EH (cell line): ENCODE measurements around the gene KCTD19.

Experiments
- DNase-seq: peaks from one replicate; pipeline ENCODE4 v3.0.0-alpha.2; 2015; ENCODE audit warnings: low read depth

KCTD19 gene

GRCh38 chr16:67283039-67283825, 43.3 kb downstream of the KCTD19 start:
- peak; percentile 59 for DNase-seq

DNA sequence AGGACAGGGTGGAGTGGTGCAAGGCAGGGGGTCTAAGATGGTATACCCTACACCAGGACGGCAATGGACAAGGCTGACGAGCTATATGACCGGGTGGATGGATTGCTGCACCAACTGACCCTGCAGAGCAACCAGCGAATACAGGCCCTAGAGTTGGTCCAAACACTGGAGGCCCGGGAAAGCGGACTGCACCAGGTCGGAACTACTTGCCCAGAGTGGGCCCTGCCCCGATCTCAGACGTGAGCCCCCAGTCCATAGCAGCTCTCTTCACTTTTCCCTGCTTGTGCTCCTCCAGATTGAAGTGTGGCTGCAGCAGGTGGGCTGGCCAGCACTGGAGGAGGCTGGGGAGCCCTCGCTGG, 44.1 kb downstream of the KCTD19 start:
- DNase-seq = no peak

- DNase-seq = no peak
Observed at GRCh38 chr16:67281536-67282446, 44.8 kb downstream of the KCTD19 start.

GRCh38 chr16:67280090-67281015, 46.2 kb downstream of the KCTD19 start:
- DNase-seq = no peak

- peak; percentile 76 for DNase-seq
Observed at GRCh38 chr16:67279296-67280089, 47.0 kb downstream of the KCTD19 start, which contains the start of gene PLEKHG4. Gene PLEKHG4, plus strand, starts transcription at chr16:67279532. Its CDS starts 513 bp downstream, at chr16:67280045.

GRCh38 chr16:67278773-67279295, 47.7 kb downstream of the KCTD19 start:
- DNase-seq = no peak

DNA sequence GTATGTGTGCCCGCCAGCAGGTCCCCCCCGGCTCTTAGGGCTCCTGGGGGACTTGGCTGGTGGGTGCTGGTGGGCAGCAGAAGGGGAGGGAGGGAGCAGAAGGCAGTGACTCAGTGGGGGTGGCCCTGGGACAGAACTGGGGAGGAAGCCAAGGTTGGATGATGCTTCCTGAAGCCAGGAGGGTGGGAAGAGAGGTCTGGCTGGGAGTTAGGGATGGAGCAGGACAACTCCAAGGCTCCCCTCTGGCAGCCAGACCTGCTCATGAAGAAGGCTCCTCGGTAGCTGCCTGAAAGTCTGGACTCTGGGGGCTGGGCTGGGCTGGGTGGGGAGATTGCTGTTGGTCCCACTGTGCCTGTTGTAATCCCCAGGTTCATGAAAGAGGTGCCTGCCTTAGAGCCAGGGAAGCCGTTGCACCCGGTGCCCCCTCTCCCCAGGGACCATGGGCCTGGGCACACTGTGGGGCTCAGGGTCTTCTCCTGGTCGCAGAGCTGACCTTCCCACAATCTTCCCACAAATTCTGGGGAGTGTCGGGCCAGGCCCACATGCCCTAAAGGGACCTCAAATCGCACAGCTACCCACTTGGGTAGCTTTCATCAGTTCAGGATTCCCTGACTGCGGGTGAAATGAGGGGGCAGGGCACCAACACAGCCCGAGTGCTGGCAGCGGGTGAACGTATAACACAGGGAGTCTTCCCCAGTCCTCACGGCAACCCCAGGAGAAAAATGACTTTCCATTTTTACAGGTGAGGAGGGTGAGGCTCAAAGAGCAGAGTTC, 48.4 kb downstream of the KCTD19 start:
- DNase-seq = peak; percentile 93

- DNase-seq = peak; percentile 99
Observed at GRCh38 chr16:67277294-67277998, 49.1 kb downstream of the KCTD19 start.

DNA sequence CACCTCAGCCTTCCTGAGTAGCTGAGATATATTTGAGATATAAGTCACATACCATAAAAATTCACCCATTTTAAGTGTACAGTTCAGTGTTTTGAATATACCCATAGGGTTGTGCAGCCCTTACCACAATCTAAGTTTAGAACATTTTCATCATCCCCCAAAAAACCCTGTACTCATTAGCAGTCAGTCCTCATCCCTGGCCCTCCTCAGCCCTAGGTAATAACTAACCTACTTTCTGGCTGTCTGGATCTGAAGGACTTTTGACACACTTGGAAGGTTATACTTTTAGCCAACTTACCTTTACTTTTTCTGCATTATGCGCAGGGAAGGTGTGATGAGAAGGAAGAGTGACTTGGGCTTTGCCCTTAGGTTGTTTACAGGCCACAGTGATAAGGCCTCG, 51.2 kb downstream of the KCTD19 start:
- DNase-seq = no peak

GRCh38 chr16:67271446-67271845, 55.1 kb downstream of the KCTD19 start:
- DNase-seq = no peak

DNA sequence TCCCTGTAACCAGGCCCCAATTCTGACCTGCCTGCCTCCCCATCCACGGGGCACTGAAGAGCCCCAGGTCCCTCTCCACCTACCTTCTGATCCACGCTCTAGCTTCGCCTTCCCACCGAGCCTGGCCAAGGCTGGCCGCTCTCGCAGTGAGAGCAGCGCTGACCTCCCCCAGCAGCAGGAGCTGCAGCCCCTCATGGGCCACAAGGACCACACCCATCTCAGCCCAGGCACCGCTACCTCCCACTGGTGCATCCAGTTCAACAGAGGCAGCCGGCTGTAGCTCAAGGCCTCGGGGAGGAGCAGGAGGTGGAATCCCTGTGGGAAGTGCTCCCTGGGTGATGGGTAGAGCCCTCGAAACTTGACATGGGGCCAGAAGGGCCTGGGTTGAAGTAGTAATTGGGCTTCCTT, 55.6 kb downstream of the KCTD19 start:
- DNase-seq = no peak

- peak; percentile 57 for DNase-seq
Observed at GRCh38 chr16:67269766-67270165, 56.8 kb downstream of the KCTD19 start.

DNA sequence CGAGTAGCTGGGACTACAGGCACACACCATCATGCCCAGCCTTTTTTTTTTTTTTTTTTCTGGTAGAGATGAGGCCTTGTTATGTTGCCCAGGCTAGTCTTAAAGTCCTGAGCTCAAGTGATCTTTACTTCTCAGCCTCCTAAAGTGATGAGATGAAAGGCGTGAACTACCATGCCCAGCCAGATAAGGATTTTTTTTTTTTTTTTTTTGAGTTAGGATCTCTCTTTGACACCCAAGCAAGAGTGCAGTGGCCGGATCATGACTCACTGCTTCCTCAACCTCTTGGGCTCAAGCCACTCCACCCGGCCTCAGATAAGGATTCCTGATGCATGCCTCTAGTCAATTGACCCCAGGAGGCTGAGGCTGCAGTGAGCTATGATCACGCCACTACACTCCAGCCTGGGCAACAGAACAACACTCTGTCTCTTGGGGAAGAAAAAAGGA, 58.4 kb downstream of the KCTD19 start:
- peak; percentile 96 for DNase-seq

DNA sequence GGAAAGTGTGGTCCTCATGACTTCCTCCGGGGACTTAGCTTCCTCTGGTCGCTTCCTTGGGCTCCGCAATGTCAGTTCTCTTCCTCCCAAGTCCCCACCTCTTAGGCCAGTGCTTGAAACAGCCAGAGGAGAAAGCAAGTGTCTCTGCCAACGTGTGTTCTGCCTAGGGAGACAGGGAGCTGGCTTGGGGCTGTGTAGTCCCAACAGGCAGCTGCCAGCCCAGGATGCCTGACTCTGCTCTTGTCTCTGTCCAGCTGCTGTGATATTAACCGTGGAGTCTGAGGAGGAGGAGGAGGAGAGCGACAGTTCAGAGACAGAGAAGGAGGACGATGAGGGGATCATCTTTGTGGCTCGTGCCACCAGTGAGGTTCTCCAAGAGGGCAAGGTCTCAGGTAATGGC, 60.7 kb downstream of the KCTD19 start:
- no peak for DNase-seq

DNA sequence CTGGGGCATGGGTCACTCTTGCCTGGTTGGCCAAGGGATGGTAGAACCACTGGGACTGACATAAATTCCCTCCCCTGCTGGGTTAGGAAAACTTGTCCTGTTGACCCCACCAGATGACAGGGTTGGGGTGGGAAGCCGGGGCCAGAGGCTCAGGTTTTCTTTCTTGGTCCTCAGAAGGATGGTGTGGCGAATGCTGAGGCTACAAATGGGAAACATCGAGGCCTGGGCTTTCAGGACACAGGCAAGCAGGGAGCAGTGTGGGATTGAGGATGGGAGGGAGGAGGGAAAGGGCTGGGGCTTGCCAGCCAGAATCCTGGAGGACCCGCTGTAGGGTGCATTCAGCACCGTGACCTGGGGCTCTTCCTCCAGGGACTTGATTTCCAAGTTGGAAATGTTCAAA, 61.7 kb downstream of the KCTD19 start:
- DNase-seq = no peak

DNA sequence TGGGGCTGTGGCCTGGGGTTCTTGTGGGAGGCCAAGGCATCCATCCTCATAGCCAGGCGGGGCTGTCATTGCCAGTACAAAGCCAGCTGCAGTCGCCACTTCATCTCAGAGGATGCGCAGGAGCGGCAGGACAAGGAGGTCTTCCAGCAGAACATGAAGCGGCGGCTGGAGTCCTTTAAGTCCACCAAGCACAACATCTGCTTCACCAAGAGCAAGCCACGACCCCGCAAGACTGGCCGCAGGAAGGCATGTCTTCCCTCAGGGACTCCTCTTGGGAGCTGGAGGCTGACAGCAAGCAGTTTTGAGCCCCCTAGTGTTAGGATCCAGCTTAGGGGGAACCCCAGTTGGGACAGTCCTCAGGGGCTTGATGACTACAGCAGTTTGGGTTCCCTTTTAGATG, 62.3 kb downstream of the KCTD19 start:
- no peak for DNase-seq

- DNase-seq = no peak
Observed at GRCh38 chr16:67263201-67263600, 63.3 kb downstream of the KCTD19 start.

DNA sequence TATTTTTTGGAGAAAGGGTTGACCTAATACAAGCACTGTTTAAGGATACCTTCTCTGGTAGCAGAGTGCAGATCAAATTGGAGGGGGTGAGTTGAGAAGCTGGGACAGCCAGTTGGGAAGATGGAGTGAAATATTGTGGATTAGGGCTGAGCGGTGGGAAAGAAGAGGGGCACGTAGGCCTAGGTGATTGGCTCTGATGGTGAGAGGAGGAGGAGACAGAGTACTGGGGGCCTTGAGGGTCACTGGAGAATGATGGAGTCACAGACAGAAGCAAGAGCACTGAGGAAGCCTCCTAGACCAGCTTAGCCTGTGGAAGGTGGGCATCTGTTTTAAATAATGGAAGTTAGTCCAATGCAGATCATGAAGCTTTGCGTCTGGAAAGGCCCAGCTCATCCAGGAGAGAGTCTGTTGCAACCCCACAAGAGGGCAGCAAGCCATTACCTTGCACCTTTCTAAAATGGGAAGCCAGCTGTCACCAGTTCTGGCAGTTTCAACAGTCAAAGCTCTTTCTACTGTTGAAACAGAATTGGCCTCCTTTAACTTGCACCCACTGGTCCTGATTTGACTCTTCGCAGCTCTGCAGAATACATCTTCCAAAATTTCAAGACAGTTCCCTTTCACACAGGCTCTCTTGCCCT, 66.0 kb downstream of the KCTD19 start:
- peak; percentile 71 for DNase-seq

DNA sequence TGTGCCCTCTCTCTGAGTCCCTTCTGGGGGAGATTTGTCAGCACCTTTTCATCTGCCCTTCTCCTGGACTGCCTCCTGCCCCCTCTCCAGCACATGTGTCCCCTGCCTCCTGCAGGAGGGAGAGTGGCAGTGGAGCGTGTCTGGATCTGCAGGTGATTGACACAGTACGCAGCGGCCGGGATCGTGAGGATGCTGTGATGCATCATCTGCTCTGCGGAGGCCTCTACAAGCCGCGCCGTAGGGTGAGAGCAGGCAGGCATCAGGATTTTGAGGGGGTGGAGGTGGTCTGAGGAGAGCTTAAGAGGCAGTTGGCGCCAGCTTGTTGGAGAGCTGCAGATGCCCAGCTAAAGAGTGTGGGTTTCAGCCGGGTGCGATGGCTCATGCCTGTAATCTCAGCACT, 66.8 kb downstream of the KCTD19 start:
- DNase-seq = no peak
